HEK293 (cell line): ENCODE measurements around the gene NPR3.

ENCODE experiments used
- CTCF ChIA-PET: fragments of 350-600 bp; formaldehyde crosslinking; extraction: SDS; loops from one replicate; lab custom pipeline; 2021; ENCODE audit warnings: antibody characterized with exemption; lab: Yijun Ruan, JAX
- POLR2A ChIA-PET: fragments of 300-600 bp; formaldehyde crosslinking; extraction: SDS; loops from one replicate; lab custom pipeline; 2020; ENCODE audit warnings: antibody characterized with exemption, inconsistent platforms; lab: Yijun Ruan, JAX
- H3K27ac ChIP-seq: fragments of 200-500 bp; sonication (Bioruptor generic); 2 replicates; pipeline ENCODE4 v1.5.1; 2014; ENCODE audit warnings: low read depth, low read length, control low read depth, inconsistent platforms; ENCODE audit errors: extremely low read depth
- H3K36me3 ChIP-seq, 2 experiments: fragments of 200-500 bp in 1 of 2; sonication (Bioruptor generic) in 1 of 2; 1 replicate in 1 of 2; 2 replicates in 1 of 2; pipeline ENCODE4 v1.5.1; 2014 to 2017; ENCODE audit warnings: inconsistent platforms in 2 of 2, low read length in 2 of 2; ENCODE audit not compliant: control insufficient read depth in 2 of 2, insufficient read depth in 1 of 2
- H3K4me1 ChIP-seq: fragments of 200-500 bp; sonication (Bioruptor generic); 2 replicates; pipeline ENCODE4 v1.5.1; 2014; ENCODE audit warnings: mild to moderate bottlenecking, low read length, inconsistent platforms; ENCODE audit not compliant: control insufficient read depth, insufficient read depth
- H3K4me3 ChIP-seq: 2 replicates; pipeline ENCODE4 v1.5.1; 2011; ENCODE audit warnings: low read depth, mild to moderate bottlenecking, control low read depth, low read length, moderate library complexity
- H3K9me3 ChIP-seq: fragments of 200-500 bp; sonication (Bioruptor generic); 2 replicates; pipeline ENCODE4 v1.5.1; 2014; ENCODE audit warnings: low read depth, low read length, inconsistent platforms; ENCODE audit not compliant: control insufficient read depth, insufficient read depth
- HOXA7 ChIP-seq: sonication (generic); formaldehyde crosslinking; IDR thresholded peaks from 2 replicates; pipeline ENCODE4 v1.8.1; 2022; ENCODE audit warnings: missing genetic modification reagents, borderline replicate concordance
- YY1 ChIP-seq: fragments of 450-650 bp; formaldehyde crosslinking; IDR thresholded peaks from 2 replicates; pipeline ENCODE4 v1.5.1; 2018; ENCODE audit warnings: missing biosample characterization, missing genetic modification characterization
- ZEB2 ChIP-seq: fragments of 450-650 bp; formaldehyde crosslinking; IDR thresholded peaks from 2 replicates; pipeline ENCODE4 v1.5.1; 2016; ENCODE audit warnings: missing biosample characterization, missing genetic modification characterization
- ZNF112 ChIP-seq: fragments of 450-650 bp; formaldehyde crosslinking; IDR thresholded peaks from 2 replicates; pipeline ENCODE4 v1.5.0; 2017; ENCODE audit warnings: missing biosample characterization, missing genetic modification characterization
- ZNF138 ChIP-seq: fragments of 450-650 bp; formaldehyde crosslinking; IDR thresholded peaks from 2 replicates; pipeline ENCODE4 v1.5.1; 2016; ENCODE audit warnings: missing biosample characterization, missing genetic modification characterization, borderline replicate concordance
- ZNF223 ChIP-seq: fragments of 450-650 bp; formaldehyde crosslinking; IDR thresholded peaks from 2 replicates; pipeline ENCODE4 v1.5.1; 2016; ENCODE audit warnings: missing biosample characterization, missing genetic modification characterization
- ZNF354C ChIP-seq: fragments of 450-650 bp; formaldehyde crosslinking; IDR thresholded peaks from 2 replicates; pipeline ENCODE4 v1.5.1; 2016; ENCODE audit warnings: missing biosample characterization, missing genetic modification characterization, low read depth, borderline replicate concordance
- ZNF37A ChIP-seq: fragments of 450-650 bp; IDR thresholded peaks from 2 replicates; pipeline ENCODE4 v1.5.1; 2018; ENCODE audit warnings: missing biosample characterization, missing genetic modification characterization
- ZNF48 ChIP-seq: fragments of 450-650 bp; formaldehyde crosslinking; IDR thresholded peaks from 2 replicates; pipeline ENCODE4 v1.5.1; 2016; ENCODE audit warnings: missing biosample characterization, missing genetic modification characterization
- ZNF629 ChIP-seq: fragments of 450-650 bp; formaldehyde crosslinking; IDR thresholded peaks from 2 replicates; pipeline ENCODE4 v1.5.1; 2017; ENCODE audit warnings: missing biosample characterization, missing genetic modification characterization
- ZNF654 ChIP-seq: fragments of 450-650 bp; formaldehyde crosslinking; IDR thresholded peaks from 2 replicates; pipeline ENCODE4 v1.5.1; 2016; ENCODE audit warnings: low read depth, missing biosample characterization, missing genetic modification characterization
- ZNF660 ChIP-seq: fragments of 450-650 bp; IDR thresholded peaks from 2 replicates; pipeline ENCODE4 v1.5.1; 2018; ENCODE audit warnings: missing biosample characterization, mild to moderate bottlenecking, missing genetic modification characterization
- ZNF677 ChIP-seq: fragments of 450-650 bp; IDR thresholded peaks from 2 replicates; pipeline ENCODE4 v1.5.0; 2018; ENCODE audit warnings: missing biosample characterization, mild to moderate bottlenecking, missing genetic modification characterization, moderate library complexity
- ZNF747 ChIP-seq: fragments of 450-650 bp; formaldehyde crosslinking; IDR thresholded peaks from 2 replicates; pipeline ENCODE4 v1.5.1; 2016; ENCODE audit warnings: missing biosample characterization, missing genetic modification characterization
- ZNF837 ChIP-seq: fragments of 450-650 bp; formaldehyde crosslinking; IDR thresholded peaks from 2 replicates; pipeline ENCODE4 v1.5.1; 2016; ENCODE audit warnings: missing biosample characterization, missing genetic modification characterization
- TF ChIP-seq, protein P1 (sequence below): fragments of 450-650 bp; formaldehyde crosslinking; conservative IDR thresholded peaks from 2 replicates; pipeline ENCODE4 v1.5.1; 2016; ENCODE audit warnings: low read depth, missing biosample characterization, missing genetic modification characterization
- TF ChIP-seq, protein P2 (sequence below): fragments of 450-650 bp; formaldehyde crosslinking; IDR thresholded peaks from 2 replicates; pipeline ENCODE4 v1.5.1; 2017; ENCODE audit warnings: missing biosample characterization, missing genetic modification characterization
- TF ChIP-seq, protein P3 (sequence below): fragments of 450-650 bp; formaldehyde crosslinking; IDR thresholded peaks from 2 replicates; pipeline ENCODE4; 2016; ENCODE audit warnings: missing biosample characterization, missing genetic modification characterization
- TF ChIP-seq, protein P4 (sequence below): fragments of 450-650 bp; formaldehyde crosslinking; IDR thresholded peaks from 2 replicates; pipeline ENCODE4 v1.5.1; 2016; ENCODE audit warnings: missing biosample characterization, missing genetic modification characterization
- TF ChIP-seq, protein P5 (sequence below): sonication (generic); formaldehyde crosslinking; IDR thresholded peaks from 2 replicates; pipeline ENCODE4 v1.8.1; 2022; ENCODE audit warnings: mild to moderate bottlenecking, moderate library complexity, missing genetic modification reagents

The NPR3 gene

DNA sequence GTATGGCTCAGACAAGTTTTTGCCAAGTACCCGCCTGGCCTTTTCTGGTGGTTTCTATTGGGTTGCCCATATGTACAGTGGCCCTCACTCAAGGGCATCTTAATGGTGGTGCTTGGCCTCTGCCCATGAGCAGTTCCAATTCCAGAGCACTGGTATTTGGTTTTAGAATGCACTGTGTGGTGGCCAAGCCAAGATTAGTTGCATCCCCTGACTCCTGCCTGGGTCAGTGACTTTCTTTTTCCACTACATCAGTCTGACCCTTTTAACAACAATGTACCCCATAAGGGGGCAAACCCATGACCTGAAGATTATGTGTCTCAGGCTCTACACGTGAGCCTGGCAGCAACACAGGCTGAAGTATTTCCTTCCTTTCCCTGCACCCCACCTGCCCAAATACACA lies 34.2 kb downstream of the NPR3 start:
- ChIA-PET CTCF (no interaction called here), POLR2A (no interaction called here)
- no peaks in the 10 kb centered on the region for H3K36me3 ChIP-seq
- TF ChIP-seq HOXA7: no peak
- no peak for TF ChIP-seq ZNF354C (tag by site-specific recombination)
- TF ChIP-seq ZNF138 (tag by site-specific recombination): no peak
- TF ChIP-seq ZNF677 (tag by site-specific recombination): no peak
- TF ChIP-seq, protein P1, sequence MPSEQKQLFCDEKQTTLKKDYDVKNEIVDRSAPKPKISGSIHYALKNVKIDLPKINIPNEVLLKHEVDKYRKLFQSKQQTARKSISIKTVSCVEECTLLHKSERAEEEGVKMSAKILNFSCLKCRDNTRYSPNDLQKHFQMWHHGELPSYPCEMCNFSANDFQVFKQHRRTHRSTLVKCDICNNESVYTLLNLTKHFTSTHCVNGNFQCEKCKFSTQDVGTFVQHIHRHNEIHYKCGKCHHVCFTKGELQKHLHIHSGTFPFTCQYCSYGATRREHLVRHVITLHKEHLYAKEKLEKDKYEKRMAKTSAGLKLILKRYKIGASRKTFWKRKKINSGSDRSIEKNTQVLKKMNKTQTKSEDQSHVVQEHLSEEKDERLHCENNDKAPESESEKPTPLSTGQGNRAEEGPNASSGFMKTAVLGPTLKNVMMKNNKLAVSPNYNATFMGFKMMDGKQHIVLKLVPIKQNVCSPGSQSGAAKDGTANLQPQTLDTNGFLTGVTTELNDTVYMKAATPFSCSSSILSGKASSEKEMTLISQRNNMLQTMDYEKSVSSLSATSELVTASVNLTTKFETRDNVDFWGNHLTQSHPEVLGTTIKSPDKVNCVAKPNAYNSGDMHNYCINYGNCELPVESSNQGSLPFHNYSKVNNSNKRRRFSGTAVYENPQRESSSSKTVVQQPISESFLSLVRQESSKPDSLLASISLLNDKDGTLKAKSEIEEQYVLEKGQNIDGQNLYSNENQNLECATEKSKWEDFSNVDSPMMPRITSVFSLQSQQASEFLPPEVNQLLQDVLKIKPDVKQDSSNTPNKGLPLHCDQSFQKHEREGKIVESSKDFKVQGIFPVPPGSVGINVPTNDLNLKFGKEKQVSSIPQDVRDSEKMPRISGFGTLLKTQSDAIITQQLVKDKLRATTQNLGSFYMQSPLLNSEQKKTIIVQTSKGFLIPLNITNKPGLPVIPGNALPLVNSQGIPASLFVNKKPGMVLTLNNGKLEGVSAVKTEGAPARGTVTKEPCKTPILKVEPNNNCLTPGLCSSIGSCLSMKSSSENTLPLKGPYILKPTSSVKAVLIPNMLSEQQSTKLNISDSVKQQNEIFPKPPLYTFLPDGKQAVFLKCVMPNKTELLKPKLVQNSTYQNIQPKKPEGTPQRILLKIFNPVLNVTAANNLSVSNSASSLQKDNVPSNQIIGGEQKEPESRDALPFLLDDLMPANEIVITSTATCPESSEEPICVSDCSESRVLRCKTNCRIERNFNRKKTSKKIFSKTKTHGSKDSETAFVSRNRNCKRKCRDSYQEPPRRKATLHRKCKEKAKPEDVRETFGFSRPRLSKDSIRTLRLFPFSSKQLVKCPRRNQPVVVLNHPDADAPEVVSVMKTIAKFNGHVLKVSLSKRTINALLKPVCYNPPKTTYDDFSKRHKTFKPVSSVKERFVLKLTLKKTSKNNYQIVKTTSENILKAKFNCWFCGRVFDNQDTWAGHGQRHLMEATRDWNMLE (tag by site-specific recombination): no peak
- TF ChIP-seq, protein P2, sequence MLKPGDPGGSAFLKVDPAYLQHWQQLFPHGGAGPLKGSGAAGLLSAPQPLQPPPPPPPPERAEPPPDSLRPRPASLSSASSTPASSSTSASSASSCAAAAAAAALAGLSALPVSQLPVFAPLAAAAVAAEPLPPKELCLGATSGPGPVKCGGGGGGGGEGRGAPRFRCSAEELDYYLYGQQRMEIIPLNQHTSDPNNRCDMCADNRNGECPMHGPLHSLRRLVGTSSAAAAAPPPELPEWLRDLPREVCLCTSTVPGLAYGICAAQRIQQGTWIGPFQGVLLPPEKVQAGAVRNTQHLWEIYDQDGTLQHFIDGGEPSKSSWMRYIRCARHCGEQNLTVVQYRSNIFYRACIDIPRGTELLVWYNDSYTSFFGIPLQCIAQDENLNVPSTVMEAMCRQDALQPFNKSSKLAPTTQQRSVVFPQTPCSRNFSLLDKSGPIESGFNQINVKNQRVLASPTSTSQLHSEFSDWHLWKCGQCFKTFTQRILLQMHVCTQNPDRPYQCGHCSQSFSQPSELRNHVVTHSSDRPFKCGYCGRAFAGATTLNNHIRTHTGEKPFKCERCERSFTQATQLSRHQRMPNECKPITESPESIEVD (tag by site-specific recombination): no peak
- TF ChIP-seq ZNF223 (tag by site-specific recombination): no peak
- TF ChIP-seq ZNF37A (tag by site-specific recombination): no peak
- TF ChIP-seq, protein P3, sequence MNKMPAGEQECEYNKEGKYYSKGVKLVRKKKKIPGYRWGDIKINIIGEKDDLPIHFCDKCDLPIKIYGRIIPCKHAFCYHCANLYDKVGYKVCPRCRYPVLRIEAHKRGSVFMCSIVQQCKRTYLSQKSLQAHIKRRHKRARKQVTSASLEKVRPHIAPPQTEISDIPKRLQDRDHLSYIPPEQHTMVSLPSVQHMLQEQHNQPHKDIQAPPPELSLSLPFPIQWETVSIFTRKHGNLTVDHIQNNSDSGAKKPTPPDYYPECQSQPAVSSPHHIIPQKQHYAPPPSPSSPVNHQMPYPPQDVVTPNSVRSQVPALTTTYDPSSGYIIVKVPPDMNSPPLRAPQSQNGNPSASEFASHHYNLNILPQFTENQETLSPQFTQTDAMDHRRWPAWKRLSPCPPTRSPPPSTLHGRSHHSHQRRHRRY (tag by site-specific recombination): no peak
- TF ChIP-seq ZNF660: no peak
- no peak for TF ChIP-seq ZNF48 (tag by site-specific recombination)
- TF ChIP-seq ZNF654 (tag by site-specific recombination): no peak
- TF ChIP-seq, protein P4, sequence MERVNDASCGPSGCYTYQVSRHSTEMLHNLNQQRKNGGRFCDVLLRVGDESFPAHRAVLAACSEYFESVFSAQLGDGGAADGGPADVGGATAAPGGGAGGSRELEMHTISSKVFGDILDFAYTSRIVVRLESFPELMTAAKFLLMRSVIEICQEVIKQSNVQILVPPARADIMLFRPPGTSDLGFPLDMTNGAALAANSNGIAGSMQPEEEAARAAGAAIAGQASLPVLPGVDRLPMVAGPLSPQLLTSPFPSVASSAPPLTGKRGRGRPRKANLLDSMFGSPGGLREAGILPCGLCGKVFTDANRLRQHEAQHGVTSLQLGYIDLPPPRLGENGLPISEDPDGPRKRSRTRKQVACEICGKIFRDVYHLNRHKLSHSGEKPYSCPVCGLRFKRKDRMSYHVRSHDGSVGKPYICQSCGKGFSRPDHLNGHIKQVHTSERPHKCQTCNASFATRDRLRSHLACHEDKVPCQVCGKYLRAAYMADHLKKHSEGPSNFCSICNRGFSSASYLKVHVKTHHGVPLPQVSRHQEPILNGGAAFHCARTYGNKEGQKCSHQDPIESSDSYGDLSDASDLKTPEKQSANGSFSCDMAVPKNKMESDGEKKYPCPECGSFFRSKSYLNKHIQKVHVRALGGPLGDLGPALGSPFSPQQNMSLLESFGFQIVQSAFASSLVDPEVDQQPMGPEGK: no peak
- no peak for TF ChIP-seq ZNF629 (tag by site-specific recombination)
- TF ChIP-seq YY1: no peak
- TF ChIP-seq ZEB2 (tag by site-specific recombination): no peak
- TF ChIP-seq ZNF747: no peak
- no peak for TF ChIP-seq ZNF837 (tag by site-specific recombination)
- TF ChIP-seq, protein P5, sequence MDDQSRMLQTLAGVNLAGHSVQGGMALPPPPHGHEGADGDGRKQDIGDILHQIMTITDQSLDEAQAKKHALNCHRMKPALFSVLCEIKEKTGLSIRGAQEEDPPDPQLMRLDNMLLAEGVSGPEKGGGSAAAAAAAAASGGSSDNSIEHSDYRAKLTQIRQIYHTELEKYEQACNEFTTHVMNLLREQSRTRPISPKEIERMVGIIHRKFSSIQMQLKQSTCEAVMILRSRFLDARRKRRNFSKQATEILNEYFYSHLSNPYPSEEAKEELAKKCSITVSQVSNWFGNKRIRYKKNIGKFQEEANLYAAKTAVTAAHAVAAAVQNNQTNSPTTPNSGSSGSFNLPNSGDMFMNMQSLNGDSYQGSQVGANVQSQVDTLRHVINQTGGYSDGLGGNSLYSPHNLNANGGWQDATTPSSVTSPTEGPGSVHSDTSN (CRISPR knock-in tag): no peak
- TF ChIP-seq ZNF112: no peak
- H3K4me3 ChIP-seq: no peak overlapping the region
- no peaks in the 10 kb centered on the region for H3K4me1 ChIP-seq
- no peak overlapping the region for H3K27ac ChIP-seq
- no peaks in the 10 kb centered on the region for H3K9me3 ChIP-seq
